ENCODE measurements around the gene MYBPH.

MYBPH gene

GRCh38 chr1:203148579-203148978 is 27.0 kb downstream of the MYBPH start:
- Mint-ChIP-seq H3K9me3 (no peaks in the 10 kb centered on the region), H3K27me3 (peaks cover 16% of the 10 kb centered on the region), H3K4me1 (no peaks in the 10 kb centered on the region), H3K4me3 (no peak overlapping the region), H3K27ac (no peak overlapping the region), H3K36me3 (no peaks in the 10 kb centered on the region)
- no peak for DNase-seq
- CTCF ChIA-PET = interaction anchor here (0.9 to 3.2 kb wide), 5 partner anchors 11 to 67 kb away, joined by 3 to 10 read pairs (median 3); no protein-coding TSS in a partner anchor

- Mint-ChIP-seq H3K27ac (no peak overlapping the region), H3K9me3 (no peaks in the 10 kb centered on the region), H3K27me3 (peaks cover 16% of the 10 kb centered on the region), H3K4me3 (no peak overlapping the region), H3K36me3 (no peaks in the 10 kb centered on the region), H3K4me1 (no peaks in the 10 kb centered on the region)
- DNase-seq = no peak
- CTCF ChIA-PET = interaction anchor here (0.9 to 3.2 kb wide), 6 partner anchors 10 to 68 kb away, joined by 3 to 10 read pairs (median 3); no protein-coding TSS in a partner anchor
Measured at GRCh38 chr1:203148127-203148526, 27.5 kb downstream of the MYBPH start.

DNA sequence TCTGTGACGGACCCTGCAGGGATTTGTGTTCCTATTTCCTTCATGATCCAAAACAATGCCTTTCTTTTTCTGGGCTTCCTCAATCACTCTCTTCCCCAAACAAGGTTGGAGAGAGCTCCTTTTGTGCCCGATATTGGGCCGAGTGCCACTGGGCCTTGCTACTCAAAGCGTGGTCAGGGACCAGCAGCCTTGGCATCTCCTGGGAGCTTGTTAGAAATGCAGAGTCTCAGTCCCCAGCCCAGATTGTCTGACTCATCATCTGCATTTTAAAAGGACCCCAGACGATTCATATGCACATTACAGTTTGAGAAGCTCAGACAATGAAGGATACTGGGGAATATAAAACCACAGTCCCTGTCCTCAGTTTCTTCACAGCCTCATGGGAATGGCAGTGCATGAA is 28.2 kb downstream of the MYBPH start:
- CTCF ChIA-PET = interaction anchor here (1.0 to 3.2 kb wide), 3 partner anchors 9 to 26 kb away, joined by 3 to 10 read pairs (median 3); no protein-coding TSS in a partner anchor
- H3K4me1 Mint-ChIP-seq = no peaks in the 10 kb centered on the region

GRCh38 chr1:203146537-203146936 is 29.1 kb downstream of the MYBPH start:
- no peaks in the 10 kb centered on the region for H3K4me1 Mint-ChIP-seq
- H3K27me3 Mint-ChIP-seq = peaks cover 12% of the 10 kb centered on the region
- CTCF ChIA-PET = no interaction called here
- H3K36me3 Mint-ChIP-seq = no peaks in the 10 kb centered on the region
- no peak overlapping the region for H3K4me3 Mint-ChIP-seq
- H3K27ac Mint-ChIP-seq = no peak overlapping the region
- no peak for DNase-seq
- H3K9me3 Mint-ChIP-seq = no peaks in the 10 kb centered on the region

More for the DNA sequence above, 28.2 kb downstream of the MYBPH start:
- H3K27me3 Mint-ChIP-seq = peaks cover 16% of the 10 kb centered on the region
- H3K27ac Mint-ChIP-seq = no peak overlapping the region
- H3K4me3 Mint-ChIP-seq = no peak overlapping the region
- no peaks in the 10 kb centered on the region for H3K36me3 Mint-ChIP-seq
- no peaks in the 10 kb centered on the region for H3K9me3 Mint-ChIP-seq
- no peak for DNase-seq

DNA sequence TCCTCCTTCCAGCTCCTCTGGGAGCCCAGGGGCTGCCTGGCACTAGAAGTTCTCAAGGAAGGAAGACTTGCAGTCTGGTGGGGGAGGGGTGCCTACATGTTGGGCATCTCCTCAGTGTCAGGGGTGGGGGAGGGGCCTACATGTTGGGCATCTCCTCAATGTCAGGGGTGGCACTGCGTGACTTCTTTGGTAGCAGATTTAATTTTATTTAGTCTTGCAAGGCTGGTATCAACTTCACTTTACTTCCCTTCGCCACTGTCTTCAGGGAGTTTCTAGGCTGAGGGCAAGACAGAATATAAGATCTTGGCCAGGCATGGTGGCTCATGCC is 29.6 kb downstream of the MYBPH start:
- CTCF ChIA-PET = no interaction called here
- Mint-ChIP-seq H3K27ac (no peak overlapping the region), H3K4me1 (no peaks in the 10 kb centered on the region), H3K9me3 (no peaks in the 10 kb centered on the region), H3K4me3 (no peak overlapping the region), H3K36me3 (no peaks in the 10 kb centered on the region), H3K27me3 (peaks cover 14% of the 10 kb centered on the region)
- DNase-seq = no peak

- Mint-ChIP-seq H3K9me3 (no peaks in the 10 kb centered on the region), H3K4me3 (no peak overlapping the region), H3K27ac (no peak overlapping the region), H3K4me1 (no peaks in the 10 kb centered on the region), H3K36me3 (no peaks in the 10 kb centered on the region), H3K27me3 (peaks cover 9% of the 10 kb centered on the region)
- CTCF ChIA-PET = no interaction called here
- no peak for DNase-seq
Measured at GRCh38 chr1:203145321-203146041, 30.1 kb downstream of the MYBPH start.

GRCh38 chr1:203144661-203145060 is 31.0 kb downstream of the MYBPH start:
- H3K4me3 Mint-ChIP-seq = no peak overlapping the region
- CTCF ChIA-PET = no interaction called here
- DNase-seq = no peak
- peaks cover 3% of the 10 kb centered on the region for H3K27me3 Mint-ChIP-seq
- no peaks in the 10 kb centered on the region for H3K36me3 Mint-ChIP-seq
- H3K4me1 Mint-ChIP-seq = no peaks in the 10 kb centered on the region
- no peak overlapping the region for H3K27ac Mint-ChIP-seq
- no peaks in the 10 kb centered on the region for H3K9me3 Mint-ChIP-seq

DNA sequence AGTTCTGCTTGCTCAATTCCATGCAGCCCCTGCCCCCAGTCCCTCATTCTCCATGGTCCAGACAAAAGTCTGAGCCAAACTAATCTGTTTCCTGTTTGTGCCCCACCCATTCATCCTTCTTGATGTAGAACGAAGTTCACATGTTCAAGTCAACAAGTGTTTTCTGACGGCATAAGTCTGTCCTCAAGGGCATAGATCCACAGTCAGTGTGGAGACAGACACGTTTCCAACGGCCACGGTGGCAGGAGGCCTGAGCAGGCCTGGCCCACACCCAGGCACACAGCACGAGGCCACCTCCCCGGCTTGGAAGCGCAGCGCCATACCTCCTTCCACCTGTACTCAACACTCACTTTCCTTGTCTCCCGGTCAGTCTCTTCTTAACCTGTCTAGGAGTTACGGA is 32.0 kb downstream of the MYBPH start:
- H3K36me3 Mint-ChIP-seq = no peaks in the 10 kb centered on the region
- H3K4me1 Mint-ChIP-seq = no peaks in the 10 kb centered on the region
- H3K27ac Mint-ChIP-seq = no peak overlapping the region
- H3K4me3 Mint-ChIP-seq = no peak overlapping the region
- no peaks in the 10 kb centered on the region for H3K9me3 Mint-ChIP-seq
- CTCF ChIA-PET = no interaction called here
- H3K27me3 Mint-ChIP-seq = peaks cover 3% of the 10 kb centered on the region
- DNase-seq = no peak

DNA sequence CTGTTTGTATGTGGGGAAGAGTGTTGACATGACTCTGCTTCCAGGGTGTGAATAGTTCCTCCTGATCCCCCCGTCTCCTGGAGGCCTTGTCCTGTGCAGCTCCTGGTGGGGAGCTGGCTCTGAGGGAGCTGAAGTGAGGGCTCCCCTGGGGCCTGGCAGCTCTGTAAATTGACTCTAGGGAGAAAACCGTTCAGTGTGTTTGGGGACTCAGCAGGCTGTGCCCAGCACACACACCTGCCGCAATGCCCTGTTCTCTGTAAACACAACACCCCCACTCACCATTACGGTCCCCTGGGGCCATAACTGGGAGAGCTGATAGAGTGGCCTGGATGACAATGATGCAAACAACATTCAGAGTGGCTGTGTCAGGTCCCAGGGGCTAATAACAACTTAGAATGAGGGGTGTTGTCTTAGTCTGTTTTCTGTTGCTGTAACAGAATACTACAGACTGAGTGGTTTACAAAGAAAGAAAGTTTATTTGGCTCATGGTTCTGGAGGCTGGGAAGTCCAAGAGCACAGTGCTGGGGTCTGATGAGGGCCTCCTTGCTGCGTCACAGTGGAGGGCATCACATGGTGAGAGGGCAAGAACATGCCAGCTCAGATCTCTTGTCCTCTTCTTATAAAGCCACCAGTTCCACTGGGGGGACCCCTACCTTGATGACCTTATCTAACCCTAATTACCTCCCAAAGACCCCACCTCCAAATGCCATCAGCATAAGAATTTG is 32.8 kb downstream of the MYBPH start:
- Mint-ChIP-seq H3K27me3 (peaks cover 3% of the 10 kb centered on the region), H3K36me3 (no peaks in the 10 kb centered on the region), H3K4me1 (no peaks in the 10 kb centered on the region), H3K27ac (no peak overlapping the region), H3K9me3 (no peaks in the 10 kb centered on the region), H3K4me3 (no peak overlapping the region)
- CTCF ChIA-PET = no interaction called here
- DNase-seq = no peak

DNA sequence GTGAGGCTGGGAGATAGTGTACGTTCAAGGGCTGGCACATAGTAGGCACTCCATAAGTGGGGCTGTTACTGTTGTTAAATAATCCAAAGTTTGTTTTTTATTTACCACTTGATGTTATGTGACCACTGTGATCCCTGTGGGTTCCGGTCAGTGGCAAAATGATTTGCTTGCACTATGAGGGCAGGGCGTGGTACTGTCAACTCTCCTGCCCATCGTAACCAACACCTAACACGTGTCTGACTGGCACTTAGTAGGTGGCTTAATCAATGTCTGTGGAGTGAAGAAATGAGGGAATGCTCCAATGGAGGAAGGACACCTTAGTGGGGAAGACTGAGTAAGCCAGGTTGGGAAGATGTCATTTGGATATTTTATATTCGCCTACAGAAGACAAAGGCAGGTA is 33.5 kb downstream of the MYBPH start:
- no peaks in the 10 kb centered on the region for H3K4me1 Mint-ChIP-seq
- H3K4me3 Mint-ChIP-seq = no peak overlapping the region
- no peaks in the 10 kb centered on the region for H3K36me3 Mint-ChIP-seq
- no peak overlapping the region for H3K27ac Mint-ChIP-seq
- no peak for DNase-seq
- H3K27me3 Mint-ChIP-seq = peaks cover 4% of the 10 kb centered on the region
- CTCF ChIA-PET = interaction anchor here (0.6 kb wide), 1 partner anchor 1145 kb away, joined by 3 read pairs; no protein-coding TSS in a partner anchor
- no peaks in the 10 kb centered on the region for H3K9me3 Mint-ChIP-seq

DNA sequence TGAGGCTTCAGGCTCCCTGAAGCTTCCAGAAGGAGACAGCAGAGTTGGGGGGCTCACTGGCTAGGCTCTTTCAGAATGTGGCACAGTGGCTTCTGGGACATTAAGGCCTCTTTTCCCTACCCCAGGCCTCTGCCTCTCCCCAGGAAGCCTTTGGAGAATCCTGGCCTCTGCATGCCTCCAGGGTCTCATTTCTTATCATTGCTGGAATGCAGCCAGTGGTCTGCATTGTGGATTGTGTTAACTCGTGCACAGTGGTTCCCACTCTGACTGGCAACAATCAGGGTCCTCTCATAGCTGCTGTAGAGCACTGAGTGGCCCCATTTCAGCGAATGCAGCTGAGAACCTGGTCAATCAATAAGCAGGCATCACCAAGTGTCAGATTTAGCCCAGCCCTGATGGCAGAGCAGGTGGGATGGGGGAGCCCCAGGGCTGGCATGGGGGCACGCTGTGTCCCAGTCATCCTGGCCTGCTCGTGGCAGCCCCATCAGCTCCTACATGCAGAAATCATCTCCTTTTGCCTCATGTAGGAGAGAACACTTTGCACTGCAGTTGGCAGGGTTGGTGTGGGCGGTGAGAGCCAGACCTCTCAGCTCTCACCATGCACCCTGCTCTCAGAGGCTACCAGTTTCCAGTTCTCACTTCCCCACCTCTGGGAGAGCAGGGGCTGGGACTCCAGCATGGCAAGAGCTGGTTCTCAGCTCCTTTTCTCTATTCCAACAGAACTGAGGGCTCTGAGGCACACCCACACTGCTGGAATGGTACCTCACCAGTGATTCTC is 34.7 kb downstream of the MYBPH start:
- CTCF ChIA-PET = interaction anchor here (0.9 kb wide), 1 partner anchor 32 kb away, joined by 3 read pairs; no protein-coding TSS in a partner anchor
- Mint-ChIP-seq H3K9me3 (no peaks in the 10 kb centered on the region), H3K27ac (no peak overlapping the region), H3K4me3 (no peak overlapping the region), H3K4me1 (peaks cover 4% of the 10 kb centered on the region), H3K27me3 (peaks cover 15% of the 10 kb centered on the region), H3K36me3 (no peaks in the 10 kb centered on the region)
- DNase-seq = no peak

GRCh38 chr1:203139976-203140475 is 35.6 kb downstream of the MYBPH start:
- H3K4me1 Mint-ChIP-seq = peaks cover 7% of the 10 kb centered on the region
- no peak for DNase-seq
- CTCF ChIA-PET = no interaction called here
- no peaks in the 10 kb centered on the region for H3K9me3 Mint-ChIP-seq
- no peaks in the 10 kb centered on the region for H3K36me3 Mint-ChIP-seq
- no peak overlapping the region for H3K27ac Mint-ChIP-seq
- peaks cover 21% of the 10 kb centered on the region for H3K27me3 Mint-ChIP-seq
- no peak overlapping the region for H3K4me3 Mint-ChIP-seq

DNA sequence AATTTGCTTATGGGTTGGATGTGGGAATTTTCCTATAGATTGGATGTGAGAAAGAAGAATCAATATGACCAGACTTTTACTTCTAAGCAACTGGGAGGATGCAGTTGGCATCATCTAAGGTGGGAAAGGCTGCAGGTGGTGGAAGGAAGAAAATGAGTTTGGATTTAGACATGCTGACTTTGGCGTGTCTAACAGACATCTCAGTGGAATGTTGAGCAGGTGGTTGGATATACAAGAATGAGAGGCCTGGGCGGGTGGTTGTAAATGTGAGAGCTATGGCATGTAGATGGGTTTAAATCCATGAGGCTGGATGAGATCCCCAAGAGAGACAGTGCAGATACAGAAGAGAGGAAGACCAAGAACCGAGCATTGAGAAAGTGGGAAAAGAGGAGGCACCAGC is 37.6 kb downstream of the MYBPH start:
- Mint-ChIP-seq H3K27me3 (peaks cover 33% of the 10 kb centered on the region), H3K27ac (no peak overlapping the region), H3K9me3 (no peaks in the 10 kb centered on the region), H3K4me3 (no peak overlapping the region), H3K4me1 (peaks cover 7% of the 10 kb centered on the region), H3K36me3 (no peaks in the 10 kb centered on the region)
- no peak for DNase-seq
- CTCF ChIA-PET = interaction anchor here (1.4 kb wide), 1 partner anchor 10 kb away, joined by 3 read pairs; no protein-coding TSS in a partner anchor

DNA sequence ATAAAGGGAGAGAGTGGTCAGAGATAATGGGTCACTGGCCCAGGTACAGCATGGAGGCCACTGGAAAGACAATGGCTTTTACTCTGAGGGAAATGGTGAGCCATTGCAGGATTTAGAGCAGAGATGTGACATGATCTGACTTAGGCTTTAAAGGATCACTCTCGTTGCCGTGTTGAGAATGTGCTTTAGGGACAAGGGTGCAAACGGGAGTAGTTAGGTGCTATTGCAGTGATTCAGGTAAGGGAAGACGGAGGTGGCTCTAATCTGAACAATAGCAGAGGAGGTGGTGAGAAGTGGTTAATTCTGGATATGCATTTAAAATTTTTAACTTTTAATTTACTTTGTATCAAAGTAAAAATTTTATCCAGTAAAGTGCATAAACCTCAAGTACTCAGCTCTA is 38.3 kb downstream of the MYBPH start:
- H3K9me3 Mint-ChIP-seq = no peaks in the 10 kb centered on the region
- H3K27ac Mint-ChIP-seq = no peak overlapping the region
- H3K4me3 Mint-ChIP-seq = no peak overlapping the region
- CTCF ChIA-PET = interaction anchor here (1.4 kb wide), 1 partner anchor 11 kb away, joined by 3 read pairs; no protein-coding TSS in a partner anchor
- no peak for DNase-seq
- H3K27me3 Mint-ChIP-seq = peaks cover 33% of the 10 kb centered on the region
- H3K4me1 Mint-ChIP-seq = peaks cover 7% of the 10 kb centered on the region
- no peaks in the 10 kb centered on the region for H3K36me3 Mint-ChIP-seq

Measured in activated naive CD4-positive, alpha-beta T cell treated with anti-CD3 and anti-CD28 coated beads, Interleukin-2, amount 10 ng/mL, durations not matched to agents 7 days and 5 days (primary cell).